Astrocyte of the cerebellum (primary cell): ENCODE measurements around the gene RNF151.

ENCODE experiments used
- DNase-seq: peaks from one replicate; pipeline ENCODE4 v3.0.0-alpha.2; 2011; ENCODE audit warnings: low read depth
- H3K4me3 ChIP-seq: 2 replicates; pipeline ENCODE4 v1.5.1; 2011; ENCODE audit warnings: mild to moderate bottlenecking, low read depth, low read length, moderate library complexity
- in situ Hi-C: cut with HindIII; loops from 2 replicates; pipeline ENCODE4 v1.10.0; 2017; ENCODE audit warnings: low sequenced_read_pairs
- TF ChIP-seq, protein P1 (sequence below): IDR thresholded peaks from 2 replicates; pipeline ENCODE4 v1.5.1; 2012; ENCODE audit warnings: low read length, low read depth, moderate library complexity, mild to moderate bottlenecking; ENCODE audit errors: missing control alignments

RNF151 gene

DNA sequence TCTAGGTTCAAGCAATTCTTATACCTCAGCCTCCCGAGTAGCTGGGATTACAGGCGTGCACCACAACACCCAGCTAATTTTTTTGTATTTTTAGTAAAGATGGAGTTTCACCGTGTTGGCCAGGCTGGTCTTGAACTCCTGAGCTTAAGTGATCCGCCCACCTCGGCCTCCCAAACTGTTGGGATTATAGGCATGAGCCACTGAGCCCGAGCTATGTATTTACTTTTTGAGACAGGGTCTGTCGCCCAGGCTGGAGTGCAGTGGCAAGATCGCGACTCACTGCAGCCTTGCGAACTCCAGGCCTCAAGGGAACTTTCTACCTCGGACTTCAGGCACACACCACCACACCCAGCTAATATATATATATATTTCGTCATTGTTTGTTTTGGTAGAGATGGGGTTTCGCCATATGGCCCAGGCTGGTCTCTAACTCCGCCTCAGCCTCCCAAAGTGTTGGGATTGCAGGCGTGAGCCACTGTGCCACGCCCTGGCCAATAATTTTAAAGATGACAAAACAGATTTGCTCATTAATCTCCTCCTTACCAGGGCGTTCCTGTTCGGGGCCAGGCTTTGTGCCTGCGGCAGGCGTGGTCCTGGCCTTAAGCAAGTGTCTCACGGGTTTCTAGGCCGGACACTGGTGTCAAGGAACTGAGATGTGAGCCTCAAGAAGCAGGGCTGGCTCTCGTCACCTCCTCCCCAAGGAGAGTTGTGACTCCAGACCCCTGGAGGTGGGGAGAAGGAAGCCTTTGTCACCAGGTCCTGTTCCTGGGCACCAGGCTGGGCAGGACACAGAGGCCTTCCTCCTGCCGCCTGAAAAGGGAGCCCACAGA is 48.7 kb downstream of the RNF151 start:
- DNase-seq: no peak
- in situ Hi-C loops: no loop called here
- TF ChIP-seq, protein P1, sequence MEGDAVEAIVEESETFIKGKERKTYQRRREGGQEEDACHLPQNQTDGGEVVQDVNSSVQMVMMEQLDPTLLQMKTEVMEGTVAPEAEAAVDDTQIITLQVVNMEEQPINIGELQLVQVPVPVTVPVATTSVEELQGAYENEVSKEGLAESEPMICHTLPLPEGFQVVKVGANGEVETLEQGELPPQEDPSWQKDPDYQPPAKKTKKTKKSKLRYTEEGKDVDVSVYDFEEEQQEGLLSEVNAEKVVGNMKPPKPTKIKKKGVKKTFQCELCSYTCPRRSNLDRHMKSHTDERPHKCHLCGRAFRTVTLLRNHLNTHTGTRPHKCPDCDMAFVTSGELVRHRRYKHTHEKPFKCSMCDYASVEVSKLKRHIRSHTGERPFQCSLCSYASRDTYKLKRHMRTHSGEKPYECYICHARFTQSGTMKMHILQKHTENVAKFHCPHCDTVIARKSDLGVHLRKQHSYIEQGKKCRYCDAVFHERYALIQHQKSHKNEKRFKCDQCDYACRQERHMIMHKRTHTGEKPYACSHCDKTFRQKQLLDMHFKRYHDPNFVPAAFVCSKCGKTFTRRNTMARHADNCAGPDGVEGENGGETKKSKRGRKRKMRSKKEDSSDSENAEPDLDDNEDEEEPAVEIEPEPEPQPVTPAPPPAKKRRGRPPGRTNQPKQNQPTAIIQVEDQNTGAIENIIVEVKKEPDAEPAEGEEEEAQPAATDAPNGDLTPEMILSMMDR: no peak
- no peak overlapping the region for H3K4me3 ChIP-seq

DNA sequence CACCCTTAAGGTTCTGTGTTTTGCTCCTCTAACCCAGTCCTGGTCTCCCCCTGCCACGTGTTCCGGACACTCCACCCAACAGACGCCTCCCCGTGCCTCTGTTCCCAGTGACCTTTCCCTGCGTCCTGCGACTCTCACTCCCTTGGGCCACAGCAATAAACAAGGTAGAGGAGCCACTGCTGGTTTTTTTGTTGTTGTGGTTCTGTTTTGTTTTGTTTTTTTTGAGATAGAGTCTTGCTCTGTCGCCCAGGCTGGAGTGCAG is 49.2 kb downstream of the RNF151 start:
- TF ChIP-seq, protein P1: no peak
- no peak overlapping the region for H3K4me3 ChIP-seq
- no peak for DNase-seq
- in situ Hi-C loops: no loop called here

DNA sequence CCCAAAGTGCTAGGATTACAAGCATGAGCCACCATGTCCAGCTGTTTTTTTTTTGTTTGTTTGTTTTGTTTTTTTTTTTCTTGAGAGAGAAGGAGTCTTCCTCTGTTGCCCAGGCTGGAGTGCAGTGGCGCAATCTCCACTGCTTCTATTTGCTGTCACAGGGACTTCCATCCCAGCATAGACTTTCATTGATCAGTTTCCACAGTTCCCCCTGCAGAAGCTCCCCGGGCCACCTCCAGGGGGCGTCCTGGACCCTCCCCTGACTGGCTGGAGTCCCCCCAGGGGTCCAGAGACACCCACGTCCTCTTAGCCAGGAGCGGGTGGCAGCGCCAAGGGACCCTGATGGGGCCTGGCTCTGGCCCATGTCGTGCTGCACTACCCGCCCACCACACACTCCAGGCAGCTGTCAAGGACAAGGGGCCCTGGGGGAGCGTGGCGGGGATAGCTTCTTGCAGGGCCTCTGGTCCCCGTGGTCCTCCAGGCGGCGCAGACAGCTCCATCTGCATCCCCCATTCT is 49.8 kb downstream of the RNF151 start:
- DNase-seq: no peak
- H3K4me3 ChIP-seq: no peak overlapping the region
- TF ChIP-seq, protein P1: peak; percentile 58
- in situ Hi-C loops: no loop called here
